Measurements from ENCODE around the gene LRRK2.

Gene LRRK2

DNA sequence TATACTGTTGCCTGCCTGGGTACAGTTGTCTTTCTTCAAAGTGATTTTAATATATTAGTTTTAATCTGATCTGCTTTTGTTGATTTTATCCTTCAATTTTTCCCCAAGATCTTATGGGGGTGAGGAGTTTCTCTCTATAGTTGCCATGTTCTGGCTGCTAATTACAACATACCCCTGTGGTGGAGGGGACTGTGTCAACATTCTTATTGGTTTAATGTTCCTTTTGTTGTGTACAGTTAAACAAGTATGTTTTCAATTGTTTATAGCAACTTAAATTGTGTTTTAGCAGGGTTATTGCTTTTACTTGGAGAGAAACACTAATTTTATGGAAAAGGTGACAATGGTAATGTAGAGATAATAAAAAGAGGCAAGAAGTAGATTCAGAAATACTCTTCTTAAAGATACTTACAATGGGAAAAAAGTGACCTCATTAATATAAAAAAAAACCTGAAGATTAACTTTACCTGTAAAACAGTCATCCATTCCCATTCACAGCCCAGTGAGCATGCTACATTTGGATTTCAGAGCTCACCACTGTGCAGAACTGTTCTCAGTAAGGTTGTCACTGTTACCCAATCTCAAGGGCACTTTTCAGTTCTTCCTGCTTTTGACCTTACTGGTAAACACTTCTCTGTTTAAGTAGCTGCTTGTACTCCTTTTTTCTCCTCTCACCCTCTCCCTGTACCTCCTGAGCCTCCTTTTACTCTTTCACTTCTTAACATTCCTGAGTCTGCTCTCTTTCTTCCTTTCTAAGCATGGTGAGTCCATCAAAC lies 8.1 kb upstream of the LRRK2 start:
- H3K27ac ChIP-seq = no peak overlapping the region

DNA sequence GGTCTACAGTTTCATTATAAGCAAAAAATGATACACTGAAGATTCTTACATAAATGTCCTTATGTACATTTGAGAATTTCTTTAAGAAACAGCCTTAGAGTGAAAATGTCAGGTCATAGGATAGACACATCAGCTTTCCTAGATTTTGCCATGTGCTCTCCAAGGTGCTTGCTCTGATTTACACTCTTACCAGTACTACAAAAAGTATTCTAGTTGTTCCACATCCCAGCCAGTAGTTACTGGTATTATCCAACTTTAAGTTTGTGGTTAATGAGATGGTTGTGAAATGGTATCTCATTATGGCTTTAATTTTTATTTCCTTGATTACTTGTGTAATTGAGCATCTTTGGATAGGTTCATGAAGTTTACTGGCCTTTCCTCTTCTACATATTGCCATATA lies 5.0 kb upstream of the LRRK2 start:
- no peak for TF ChIP-seq CTCF (conservative IDR thresholded peaks at IDR 0.05)
- H3K27ac ChIP-seq = no peak overlapping the region

More for the DNA sequence above, 8.1 kb upstream of the LRRK2 start:
- TF ChIP-seq CTCF (conservative IDR thresholded peaks at IDR 0.05) = no peak

DNA sequence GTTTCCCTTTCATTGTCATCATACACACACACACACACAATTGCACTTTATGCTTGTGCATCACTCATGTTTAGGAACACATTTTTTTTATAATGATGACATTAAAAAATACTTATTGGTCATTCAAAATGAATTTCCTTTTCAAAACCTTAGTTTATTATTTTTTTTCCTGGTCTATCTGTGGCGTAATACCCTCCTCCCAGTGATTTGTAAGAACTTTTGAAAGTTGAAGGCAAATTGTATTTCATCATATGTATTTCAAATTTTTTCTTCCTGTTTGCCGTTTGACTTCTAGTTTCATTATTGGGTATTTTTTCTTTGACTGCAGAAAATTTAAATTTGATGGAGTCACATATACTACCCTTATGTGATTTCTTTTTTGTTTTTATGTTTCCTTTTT lies 2.5 kb upstream of the LRRK2 start:
- no peak overlapping the region for H3K27ac ChIP-seq
- TF ChIP-seq CTCF (conservative IDR thresholded peaks at IDR 0.05) = no peak

- H3K27ac ChIP-seq = no peak overlapping the region
- TF ChIP-seq CTCF (conservative IDR thresholded peaks at IDR 0.05) = no peak
Measured at GRCh38 chr12:40223646-40224045, 1.2 kb upstream of the LRRK2 start.

DNA sequence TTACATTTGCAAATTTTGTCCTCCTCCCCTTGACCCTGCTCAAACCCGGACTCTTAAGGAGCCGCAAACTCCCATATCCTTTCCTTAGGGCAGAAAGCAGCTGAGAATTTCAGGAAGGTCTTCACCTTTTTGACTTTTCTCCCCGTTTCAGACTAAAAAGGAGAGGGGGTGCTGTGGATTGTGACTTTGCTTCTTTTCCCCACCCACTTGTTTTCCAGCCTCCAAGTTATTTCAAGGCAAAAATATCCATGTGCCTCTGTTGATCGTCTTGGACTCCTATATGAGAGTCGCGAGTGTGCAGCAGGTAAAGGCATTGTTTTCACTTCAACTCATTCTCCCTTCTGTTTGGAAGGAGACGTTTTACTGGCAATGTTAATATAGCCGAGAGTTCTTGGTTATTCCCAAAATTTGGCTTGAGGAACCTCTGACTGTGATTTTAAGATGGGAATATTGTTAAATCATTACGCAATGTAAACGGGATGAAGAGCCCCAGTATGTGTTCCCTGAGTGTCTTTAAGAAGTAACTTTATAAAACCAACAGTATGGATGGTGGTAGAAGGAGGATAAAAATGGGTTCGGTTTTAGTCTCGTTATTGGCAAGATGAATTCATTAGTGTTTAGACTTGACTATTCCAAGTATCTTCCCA lies 663 bp downstream of the LRRK2 start:
- no peak overlapping the region for H3K27ac ChIP-seq
- no peak for TF ChIP-seq CTCF (conservative IDR thresholded peaks at IDR 0.05)

DNA sequence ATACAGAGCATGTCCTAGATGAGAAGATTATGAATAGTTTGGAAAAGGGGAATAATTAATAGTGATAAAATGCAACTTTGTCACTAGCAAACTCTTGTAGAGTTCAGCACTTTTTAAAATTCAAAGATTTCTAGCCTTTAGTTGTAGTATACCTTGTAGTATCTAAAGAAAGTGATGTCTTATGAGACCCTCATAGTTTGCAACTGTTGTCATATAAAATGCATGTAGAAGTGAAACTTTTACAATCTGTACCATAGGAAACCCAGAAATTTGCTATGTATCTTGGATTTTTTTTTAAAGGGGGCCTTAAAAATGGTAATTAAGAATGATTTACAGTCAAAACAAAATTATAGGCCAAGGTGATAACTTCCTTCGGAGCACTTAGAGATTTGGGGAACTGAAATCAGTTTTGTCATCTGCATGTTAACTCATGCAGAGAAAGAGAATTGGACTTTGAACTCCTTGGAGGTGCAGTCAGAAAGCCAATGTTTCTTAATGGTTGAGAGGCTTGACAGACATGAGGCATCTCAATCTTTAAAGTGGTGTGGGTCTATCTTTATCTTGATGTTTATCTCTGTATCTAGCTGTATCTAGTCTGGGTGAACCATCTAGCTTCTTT lies 1.3 kb downstream of the LRRK2 start:
- no peak overlapping the region for H3K27ac ChIP-seq
- no peak for TF ChIP-seq CTCF (conservative IDR thresholded peaks at IDR 0.05)

DNA sequence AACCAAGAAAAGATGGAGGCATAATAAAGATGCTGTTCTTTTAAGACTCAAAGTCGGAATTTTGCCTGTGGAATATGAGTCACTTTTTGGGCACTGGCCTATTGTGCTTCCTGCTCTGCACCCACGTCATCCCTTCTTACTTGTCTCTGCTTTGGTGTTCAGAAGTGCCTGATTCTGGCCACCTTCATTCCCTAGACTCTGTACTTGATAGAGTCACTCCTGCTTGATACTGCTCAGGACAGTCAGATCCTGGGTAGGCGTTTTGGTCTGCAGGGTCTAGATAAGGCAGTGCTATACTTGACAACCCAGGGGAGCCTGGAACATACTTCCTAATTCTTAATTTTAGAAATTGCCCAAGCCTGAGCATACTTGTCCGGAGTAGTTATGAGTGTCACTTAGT lies 1.9 kb downstream of the LRRK2 start:
- TF ChIP-seq CTCF (conservative IDR thresholded peaks at IDR 0.05) = no peak
- H3K27ac ChIP-seq = no peak overlapping the region

Data from VCaP (cell line).